SIG-M5 treated with dmso at 0.1 percent for 504 hours (cell line): ENCODE data around the gene BAHD1.
A peak's percentile ranks its signal among the peaks of the same experiment; 100 is the strongest.

ENCODE experiments used
- DNase-seq: peaks from one replicate; lab custom pipeline; 2025; ENCODE audit not compliant: unreplicated experiment; lab: John Stamatoyannopoulos, UW

BAHD1 gene

DNA sequence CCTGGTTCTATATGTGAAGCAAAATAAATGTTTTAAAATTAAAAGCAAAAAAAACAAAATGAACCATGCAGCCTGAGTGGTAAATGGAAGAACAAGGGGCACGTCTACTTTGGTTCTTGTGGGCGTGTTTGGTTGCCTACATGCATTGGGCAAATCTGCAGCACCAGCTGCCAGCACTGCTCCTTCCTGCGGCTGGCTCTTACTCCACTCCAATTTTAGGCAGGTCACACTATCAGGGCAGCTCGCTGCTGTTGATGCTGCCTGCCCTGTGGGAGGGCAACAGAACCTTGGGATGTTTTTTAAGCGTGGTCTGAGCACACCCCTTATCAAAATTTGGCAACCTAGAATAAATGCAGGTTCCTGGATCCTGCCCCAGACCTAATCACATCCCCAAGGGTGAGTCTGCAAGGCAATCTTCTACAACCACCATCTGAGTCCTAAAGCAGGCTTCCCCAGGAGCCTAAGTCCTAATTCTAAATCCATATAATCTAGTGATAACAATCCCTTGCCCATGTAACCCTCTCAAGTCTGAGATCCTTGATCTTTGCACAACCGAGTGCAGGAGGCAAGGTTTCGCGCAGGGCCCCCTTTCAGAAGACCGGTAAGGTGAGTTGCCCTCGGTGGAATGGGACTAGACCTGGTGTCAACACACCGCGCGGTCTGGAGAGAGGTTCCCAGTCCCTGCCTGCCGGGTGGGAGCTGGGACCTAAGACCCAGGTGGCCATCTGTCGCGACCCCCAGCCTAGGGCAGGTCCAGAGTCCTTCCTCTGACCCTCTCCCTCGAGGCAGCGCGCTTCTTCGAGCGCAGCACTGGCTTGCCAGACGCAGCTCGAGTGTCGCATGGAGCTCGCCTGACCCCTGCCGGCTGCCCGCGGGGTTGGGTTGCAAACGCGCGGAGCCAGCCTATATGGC lies 19.3 kb upstream of the BAHD1 start:
- peak; percentile 67 for DNase-seq

DNA sequence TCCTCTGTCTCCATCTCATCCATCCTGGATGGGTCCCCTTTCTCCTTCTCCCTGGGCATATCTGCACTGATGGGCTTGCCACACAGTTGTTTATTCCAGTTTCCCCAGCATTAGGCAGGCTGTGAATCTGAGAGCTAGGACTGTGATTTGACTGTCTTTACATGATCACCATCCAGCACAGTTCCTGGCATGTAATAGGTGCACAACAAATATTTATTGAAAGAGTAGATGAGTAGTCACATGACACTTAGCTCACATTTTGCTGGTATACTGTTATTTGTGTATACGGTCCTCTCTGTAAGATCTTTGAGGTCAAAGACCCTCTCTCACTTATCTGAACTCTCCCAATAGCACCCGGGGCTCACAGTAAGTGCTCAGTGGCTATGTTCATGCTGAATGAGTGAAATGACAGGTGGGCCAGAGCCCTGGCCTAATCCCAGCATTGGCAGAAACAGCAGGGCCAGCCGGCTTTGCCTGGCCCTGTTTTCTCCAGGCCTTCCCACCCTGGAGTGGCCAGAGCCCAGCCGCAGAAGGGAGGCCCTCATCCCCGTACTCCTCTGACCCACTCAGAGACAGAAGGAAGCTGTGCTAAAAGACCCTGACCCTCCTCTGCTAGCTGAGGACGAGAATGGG lies 16.2 kb upstream of the BAHD1 start:
- no peak for DNase-seq

DNA sequence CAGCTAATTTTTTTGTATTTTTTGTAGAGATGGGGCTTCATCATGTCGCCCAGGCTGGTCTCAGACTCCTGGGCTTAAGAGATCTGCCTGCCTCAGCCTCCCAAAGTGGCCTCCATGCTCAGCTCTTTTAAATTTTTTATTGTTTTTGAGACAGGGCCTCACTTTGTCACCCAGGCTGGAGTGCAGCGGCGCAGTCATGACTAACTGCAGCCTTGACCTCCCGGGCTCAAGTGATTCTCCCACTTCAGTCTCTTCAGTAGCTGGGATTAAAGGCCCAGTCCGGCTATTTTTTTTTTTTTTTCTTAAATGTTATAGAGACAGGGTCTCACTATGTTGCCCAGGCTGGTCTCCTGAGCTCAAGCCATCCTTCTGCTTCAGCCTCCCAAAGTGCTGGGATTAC lies 15.1 kb upstream of the BAHD1 start:
- DNase-seq, result no peak

DNA sequence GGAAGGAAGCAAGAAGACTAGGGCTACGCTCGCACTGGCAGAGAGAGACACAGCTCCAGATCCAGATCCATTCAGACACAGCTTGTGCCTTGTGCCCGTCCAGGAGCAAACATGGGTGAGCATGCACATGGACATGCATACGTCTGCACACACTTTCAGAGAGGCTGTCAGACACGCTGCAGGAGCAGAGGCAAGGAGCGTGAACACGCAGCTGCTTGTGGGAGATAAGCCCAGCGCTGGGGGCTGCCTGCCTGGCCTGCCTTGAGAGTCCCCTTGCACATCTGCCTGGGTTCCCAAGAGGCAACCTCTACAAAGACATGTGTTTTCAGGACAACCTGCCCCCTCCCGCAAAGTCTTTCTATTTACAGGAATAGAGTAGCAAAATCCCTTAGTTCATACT lies 13.6 kb upstream of the BAHD1 start:
- no peak for DNase-seq

DNA sequence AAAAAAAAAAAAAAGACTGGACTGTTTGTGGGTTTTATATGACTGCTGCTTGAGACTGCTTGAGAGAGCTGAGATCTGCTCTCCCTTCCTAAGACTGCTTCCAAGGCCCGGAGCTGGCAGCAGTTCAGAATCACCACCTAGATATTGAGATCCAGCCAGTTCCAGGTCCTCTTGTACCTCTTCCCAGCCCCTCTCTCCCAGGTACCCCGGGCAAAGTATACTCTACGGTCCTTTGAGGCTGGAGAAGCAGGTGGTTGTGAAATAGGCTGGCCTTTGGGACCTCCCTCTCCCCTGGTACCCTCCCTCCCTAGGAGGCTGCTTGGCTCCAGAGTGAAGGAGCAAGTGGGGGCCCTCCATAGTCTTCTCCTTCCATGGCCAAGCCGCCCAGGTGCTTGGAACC lies 12.6 kb upstream of the BAHD1 start:
- DNase-seq, result no peak

DNA sequence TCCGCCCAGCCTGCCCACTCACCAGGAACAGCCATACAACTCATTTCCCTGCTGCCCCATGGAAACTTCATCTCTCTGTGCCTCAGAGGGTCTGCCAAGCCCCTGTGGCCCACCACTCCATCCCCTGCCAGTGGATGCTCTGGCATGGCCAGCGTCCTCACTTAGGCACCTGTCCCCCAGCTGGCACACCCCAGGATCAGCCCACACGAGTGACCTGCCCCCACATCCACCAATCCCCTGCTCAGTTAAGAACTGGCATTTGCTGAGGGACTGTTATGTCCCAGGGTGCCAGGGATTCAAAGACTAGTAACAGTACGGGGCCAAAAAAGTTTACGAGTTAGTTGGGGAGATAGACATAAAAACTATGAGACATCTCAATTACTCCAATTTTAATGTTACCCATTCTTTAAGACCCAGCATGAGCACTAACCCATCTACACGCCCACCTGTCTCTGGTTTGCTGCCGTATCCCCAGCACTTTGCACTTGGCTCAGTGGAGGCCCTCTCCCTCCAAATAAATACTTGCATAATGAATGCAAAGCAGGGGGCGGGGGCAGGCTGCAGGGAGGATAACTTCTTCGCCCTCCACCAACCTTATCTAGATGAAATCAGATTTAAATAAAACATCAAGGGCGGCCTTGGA lies 11.6 kb upstream of the BAHD1 start:
- no peak for DNase-seq

DNA sequence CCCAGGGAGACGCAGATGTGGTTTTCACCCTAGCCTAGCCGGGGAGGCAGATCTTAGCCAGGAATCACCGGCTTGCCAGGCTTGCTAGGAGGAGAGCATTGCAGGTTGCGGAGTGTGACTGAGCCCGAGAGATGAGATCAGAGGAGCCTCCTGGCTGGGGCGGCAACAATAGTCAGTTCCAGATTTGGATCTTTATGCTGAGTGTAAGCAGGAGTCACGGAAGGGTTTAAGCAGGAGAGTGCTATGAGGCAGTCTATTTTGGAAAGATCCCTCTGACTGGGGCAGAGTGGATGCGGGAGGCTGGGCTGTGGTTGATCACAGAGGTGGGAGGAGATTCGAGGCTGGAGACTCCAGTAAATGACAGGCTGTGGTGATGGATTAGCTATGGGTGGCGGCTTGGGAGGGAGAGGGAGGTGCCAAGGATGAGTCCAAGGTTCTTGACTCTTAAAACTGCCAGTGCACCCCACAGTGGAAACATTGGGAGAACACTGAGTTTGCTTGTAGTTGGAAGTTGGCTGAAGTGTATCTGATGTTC lies 10.4 kb upstream of the BAHD1 start:
- DNase-seq, result no peak

DNA sequence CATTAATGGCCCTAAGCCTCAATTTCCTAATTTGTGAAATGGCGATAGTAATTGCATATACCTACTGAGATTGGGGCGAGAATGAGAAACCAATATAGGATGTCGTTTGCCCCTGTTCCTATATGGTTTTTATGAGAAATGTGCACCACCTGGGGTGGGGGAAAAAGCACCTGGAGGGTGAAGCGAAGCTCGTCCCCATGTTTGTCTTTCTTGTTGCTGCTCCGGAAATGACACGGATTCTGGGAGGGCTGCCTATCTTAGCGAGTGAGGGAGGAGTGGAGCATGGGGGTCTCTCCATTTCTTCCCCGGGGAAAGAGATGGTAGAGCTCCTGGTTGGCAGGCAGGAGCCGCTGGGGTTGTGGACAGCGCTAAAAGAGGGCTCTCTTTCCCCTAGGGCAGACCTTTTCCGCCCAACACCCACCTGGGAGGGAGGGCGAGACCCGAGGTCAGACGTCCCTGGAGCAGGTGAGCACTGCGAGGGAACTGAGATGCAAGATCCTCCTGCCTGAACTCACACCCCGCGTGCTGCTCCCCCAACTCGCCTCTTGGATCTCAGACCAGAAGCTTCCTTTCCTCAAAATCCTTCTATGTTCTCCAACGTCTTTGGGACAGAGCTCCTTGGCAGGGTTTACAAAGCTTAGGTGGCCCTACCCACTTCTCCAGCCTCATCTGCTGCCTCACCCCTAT lies 5.6 kb upstream of the BAHD1 start:
- DNase-seq, result no peak

DNA sequence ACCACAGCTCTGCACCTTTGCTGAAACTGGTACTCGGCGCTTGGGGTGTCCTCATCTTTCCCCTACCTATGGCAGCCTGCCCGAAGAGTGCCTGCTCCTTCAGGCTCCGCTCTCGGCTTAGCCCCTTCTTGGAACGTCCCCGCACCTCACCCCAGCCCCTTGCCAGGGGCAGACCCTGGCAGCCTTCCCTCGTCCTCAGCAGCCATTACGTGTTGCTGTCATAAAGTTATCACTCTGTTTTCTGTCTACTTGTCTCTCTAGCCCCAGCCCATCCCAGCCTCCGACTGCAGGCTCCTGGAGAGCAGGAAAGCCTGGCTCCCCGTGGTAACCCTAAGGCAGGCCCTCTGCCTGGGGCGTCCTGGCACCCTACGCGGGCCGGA lies 5.1 kb upstream of the BAHD1 start:
- no peak for DNase-seq

DNA sequence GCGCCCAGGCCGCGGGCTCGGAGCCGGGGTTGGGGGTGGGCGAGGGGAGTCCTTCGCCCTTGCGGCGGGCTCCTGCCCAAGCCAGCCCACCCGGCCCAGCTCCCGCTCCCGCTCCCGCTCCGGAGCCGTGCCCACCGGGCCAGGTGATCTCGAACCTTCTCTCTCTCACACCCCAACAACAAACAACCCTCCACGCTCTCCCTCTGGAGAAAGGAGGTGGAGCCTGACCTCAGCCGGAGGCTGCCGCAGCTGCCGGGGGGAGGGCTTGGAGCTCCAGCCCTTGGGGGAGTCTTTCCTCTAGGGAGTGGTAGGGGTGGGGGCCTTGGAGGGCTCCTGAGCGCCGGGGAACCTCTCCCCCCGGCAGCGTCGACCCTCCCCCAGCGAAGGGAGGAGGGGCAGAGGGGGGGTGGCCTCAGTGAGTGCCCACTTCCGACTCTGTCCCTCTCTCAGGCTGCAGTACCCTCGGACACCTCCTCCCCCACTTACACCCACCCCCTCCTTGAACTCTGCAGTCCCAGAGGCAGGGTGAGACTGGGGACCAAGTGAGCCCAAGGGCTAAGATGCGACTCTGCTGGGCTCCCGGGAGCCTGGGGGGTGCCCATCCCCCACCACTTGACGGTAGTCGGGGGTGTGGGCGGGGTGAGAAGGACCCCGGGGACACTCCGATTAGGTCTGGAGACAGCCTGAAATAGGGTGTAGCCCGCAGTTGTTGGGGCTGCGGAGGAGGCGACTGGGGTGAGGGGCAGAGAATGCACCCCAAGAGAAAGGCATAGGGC lies 4.4 kb upstream of the BAHD1 start:
- no peak for DNase-seq

DNA sequence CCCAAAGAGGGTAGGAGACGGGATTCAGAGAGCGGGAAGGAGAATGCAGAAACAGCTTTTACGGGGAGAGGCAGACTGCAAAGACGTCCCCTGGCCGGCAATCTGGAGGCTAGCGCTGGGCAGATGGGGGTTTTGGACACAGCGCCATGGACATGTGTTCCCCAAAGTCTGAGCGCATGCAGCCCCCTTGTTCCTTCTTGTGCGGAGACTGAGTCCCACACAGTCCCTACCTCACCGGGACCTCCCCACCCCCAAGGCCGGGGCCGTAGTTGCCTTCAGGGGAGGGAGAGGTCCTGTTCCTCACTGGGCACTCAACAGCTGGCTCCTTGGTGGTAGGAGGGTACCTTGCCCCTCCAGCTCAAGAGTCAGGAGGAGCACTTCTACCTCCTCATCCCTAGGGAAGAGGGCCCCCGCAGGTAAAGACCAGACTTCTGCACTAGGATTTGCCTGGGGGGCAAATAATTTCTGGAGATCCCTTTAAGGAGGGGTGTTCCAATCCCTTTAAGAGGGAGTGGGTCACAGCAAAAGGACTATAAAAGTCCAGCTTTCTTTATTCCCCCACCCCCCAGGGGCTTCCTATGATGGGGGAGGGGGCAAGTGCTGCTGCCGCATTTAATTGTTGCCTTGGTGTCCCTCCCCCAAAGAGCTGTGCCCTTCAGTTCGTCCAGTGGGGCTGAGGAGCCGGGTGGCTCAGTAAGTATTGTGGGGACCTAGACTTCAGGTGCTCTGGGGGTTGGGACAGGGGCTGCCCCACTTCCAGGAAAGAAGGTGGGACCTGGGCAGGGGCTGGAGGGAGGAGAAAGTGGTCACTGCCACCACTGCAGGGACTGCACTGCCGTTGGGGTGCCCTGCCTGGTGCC lies 3.6 kb upstream of the BAHD1 start:
- DNase-seq, result no peak

DNA sequence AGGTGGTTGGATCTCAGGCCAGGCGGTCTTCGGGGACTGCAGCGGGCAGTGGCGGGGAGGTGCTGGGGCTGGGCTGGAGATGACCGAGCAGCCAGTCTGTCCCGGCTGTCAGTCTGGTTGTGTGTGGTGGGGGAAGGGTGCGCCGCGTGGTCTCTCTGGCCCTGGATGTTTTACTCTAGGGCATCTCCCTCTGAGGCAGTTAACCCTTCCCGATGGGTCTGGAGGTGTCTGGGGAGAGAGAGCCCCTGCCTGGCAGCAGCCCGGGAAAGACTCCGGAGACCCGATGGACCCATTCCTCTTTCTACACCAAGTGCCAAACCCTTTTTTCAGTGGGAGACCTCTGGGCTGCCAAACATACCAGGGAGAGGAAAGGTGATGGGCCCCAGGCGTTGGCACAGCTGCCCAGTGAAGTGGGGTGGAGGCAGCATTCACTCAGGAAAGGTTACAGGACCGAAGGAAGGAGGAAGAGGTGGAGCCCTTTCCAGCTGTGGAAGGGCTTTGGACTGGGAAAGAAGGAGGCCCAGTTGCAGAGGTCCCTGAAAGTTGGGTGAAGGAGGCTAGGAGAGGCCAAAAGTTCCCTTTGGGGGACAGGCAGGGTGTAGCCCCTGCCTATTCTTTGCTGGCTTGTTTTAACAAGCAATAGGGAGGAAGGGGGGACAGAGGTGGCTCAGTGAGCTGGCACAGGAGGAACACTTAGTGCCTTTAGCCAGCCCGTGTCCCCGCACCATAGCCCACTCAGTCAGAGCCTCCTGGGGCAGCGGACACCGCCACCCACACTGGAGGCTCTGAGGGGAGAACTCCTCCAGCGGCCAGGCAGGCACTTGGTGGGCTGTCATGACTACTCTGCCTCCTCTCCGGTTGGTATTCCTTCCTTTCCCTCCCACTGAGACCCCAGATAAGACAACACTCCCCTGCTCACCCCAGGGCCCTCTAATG lies 2.7 kb upstream of the BAHD1 start:
- no peak for DNase-seq

DNA sequence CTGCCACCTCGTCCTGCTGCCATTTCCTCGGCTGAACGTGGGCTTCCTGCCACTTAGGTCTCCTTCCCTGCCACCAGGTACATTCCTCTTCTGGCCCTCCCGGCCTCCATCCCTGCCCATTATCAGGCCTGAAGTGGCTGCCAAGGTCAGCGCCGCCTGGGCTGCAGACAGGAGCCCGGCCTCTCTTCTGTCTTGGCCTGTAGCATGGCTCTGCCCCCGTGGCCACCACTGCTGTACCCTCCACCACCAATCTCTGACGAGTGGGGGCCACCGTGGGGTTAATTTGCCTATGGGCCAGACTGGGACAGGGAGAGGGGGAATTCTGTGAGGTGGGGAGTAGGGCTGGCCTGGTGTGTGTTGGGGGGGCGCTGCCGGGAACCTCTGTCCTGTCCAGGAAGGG lies 2.0 kb upstream of the BAHD1 start:
- no peak for DNase-seq

DNA sequence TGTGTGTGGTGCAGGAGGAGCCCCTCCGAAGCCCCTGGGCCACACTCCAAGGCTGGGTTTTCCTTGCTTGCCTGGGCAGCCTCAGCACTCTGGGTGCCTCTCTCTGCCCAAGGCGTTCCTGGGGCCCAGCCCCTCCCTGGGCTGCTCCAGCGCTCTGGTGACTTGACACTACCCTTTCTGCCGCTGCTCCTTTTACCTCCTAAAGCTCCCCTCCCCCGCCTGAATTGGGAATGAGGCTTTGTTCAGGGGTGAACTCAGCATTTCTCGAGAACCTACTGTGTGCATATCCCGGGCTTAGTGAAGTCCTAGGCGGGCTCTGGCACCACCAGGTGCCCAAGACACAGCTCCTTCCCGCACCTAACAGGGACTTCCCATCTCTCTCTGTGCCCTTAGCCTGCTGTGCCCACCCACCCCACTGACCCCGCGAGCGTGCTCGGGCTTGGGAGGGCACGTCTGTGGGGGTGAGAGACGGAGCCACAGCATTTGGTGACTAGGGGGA lies 1.2 kb upstream of the BAHD1 start:
- no peak for DNase-seq

DNA sequence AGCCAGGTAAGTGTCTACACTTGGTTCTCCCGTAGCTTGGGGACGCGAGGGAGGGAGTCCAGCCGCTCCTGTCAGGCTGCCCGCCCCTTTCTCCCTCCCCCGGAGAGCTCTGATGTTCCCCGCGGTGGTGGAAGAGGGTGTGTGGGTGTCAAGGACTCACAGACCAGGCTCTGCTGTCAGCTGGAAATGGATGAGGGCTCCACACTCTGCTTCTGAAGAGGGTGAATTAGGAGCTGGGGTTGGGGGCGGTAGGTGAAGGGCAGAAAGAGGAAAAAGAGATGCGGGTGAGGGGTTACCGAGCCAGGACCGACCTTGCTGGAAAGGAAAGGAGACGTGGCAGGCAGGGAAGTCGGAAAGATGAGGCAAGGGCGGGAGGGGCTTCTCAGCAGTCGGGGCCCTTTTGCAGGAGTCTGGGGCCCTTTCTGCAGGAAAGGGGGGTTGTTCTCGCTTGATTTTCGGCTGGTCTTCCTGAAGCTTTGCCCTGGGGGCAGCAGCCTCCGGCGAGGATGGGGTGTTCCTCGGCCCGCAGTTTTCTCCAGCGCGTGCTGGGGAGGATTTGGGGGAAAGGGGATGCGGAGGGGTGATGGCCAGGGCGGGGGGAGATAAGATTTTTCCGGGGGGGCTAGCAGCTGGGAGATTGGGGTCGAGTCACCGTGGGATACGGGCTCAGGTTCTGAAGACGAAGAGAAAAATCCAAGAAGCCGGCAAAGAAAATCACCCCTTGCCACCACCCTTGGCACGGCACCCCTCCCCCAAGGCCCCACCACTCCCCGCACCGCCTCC lies 602 bp upstream of the BAHD1 start:
- peak; percentile 32 for DNase-seq

DNA sequence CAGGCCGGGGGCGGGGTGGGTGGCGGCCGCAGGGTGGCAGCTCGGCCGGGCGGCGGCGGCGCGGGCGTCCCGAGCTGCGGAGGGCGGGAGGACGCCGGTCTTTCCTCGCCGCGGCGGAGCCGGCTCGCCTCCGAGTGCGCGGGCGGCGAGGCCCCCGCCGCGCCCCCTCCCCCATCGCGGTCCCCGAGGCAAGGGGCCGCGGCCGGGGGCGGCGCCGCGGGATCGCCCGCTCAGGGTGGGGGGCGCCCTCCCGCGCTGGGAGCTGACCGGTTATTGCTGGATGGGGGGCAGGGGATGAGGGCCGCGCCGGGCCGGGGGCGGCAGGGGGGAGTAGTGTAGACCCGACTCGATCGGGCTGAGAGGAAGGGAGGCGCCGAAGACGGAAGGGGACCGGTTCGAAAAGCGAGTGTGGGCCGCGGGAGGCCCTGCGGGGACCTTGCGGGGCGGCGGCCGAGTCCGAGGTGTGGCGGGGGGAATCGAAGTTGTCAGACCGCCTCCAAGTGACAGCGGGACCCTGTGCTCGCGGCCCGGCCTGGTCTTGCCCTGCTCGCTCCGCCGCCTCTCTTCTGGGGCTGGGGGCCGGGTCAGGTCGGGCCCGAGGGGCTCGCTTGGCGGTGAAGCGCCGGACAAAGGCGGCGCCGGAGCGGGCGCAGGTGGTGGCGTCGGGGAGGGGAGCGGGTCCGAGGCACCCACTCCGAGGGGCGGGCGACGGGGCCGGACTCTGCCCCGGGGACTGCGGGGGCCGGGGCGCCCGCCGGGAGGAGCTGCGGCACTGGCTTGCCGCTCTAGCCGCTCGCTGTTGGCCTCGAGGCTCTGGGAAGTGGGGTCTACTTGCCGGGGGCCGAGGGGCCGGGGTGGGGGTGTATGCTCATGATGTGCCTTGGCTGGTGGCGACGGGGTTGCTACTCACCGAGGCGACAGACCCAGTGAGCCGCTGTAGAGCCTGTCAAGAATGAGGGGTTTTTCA lies 1.1 kb downstream of the BAHD1 start:
- DNase-seq, result no peak
